H1 (cell line): ENCODE measurements around the gene PTPRE. TPM values are rescaled to one million over a fixed set of nuclear protein-coding genes. Genes with fewer than 3 reads are reported as not detected.

ENCODE experiments used
- CTCF ChIA-PET: fragments of 300-600 bp; sonication (Branson Sonifier 250); formaldehyde crosslinking; loops from one replicate; lab custom pipeline; 2021; ENCODE audit not compliant: partially characterized antibody; lab: Charles Lee
- POLR2A ChIA-PET: fragments of 300-600 bp; sonication (Branson Sonifier 250); formaldehyde crosslinking; loops from one replicate; lab custom pipeline; 2021; ENCODE audit warnings: inconsistent platforms; ENCODE audit not compliant: partially characterized antibody; lab: Charles Lee
- DNase-seq, 2 experiments: peaks; one replicate each; pipeline versions ENCODE4 v3.0.0 to v3.0.0-alpha.2; 2010 to 2022; ENCODE audit warnings: low spot score in 2 of 2, low read depth in 1 of 2, mixed read lengths in 1 of 2
- FAIRE-seq: peaks from 2 replicates; lab custom pipeline; 2011; peaks lifted over from hg19 to GRCh38; lab: Jason Lieb, UNC
- H2AFZ ChIP-seq: 2 replicates; pipeline ENCODE4 v1.8.1; 2012; ENCODE audit warnings: low read length, inconsistent platforms
- H2AK5ac ChIP-seq: 2 replicates; pipeline ENCODE4 v1.6.1; 2013; ENCODE audit warnings: low read depth, low read length
- H2BK120ac ChIP-seq: replicated peaks from 2 replicates; pipeline ENCODE3; 2013; ENCODE audit warnings: low read depth, low read length, inconsistent platforms
- H2BK12ac ChIP-seq: 2 replicates; pipeline ENCODE4 v1.6.1; 2013; ENCODE audit warnings: low read depth, low read length
- H2BK15ac ChIP-seq: 2 replicates; pipeline ENCODE4 v1.6.1; 2013; ENCODE audit warnings: low read length
- H2BK20ac ChIP-seq: 2 replicates; pipeline ENCODE4 v1.6.1; 2013; ENCODE audit warnings: low read length
- H2BK5ac ChIP-seq: 2 replicates; pipeline ENCODE4 v1.6.1; 2013; ENCODE audit warnings: low read depth, low read length
- H3K14ac ChIP-seq: 2 replicates; pipeline ENCODE4 v1.6.1; 2013; ENCODE audit warnings: inconsistent platforms; ENCODE audit not compliant: insufficient read length
- H3K18ac ChIP-seq: 2 replicates; pipeline ENCODE4 v1.6.1; 2013; ENCODE audit warnings: low read length; ENCODE audit errors: extremely low read depth
- H3K23ac ChIP-seq: 2 replicates; pipeline ENCODE4 v1.6.1; 2013; ENCODE audit warnings: inconsistent platforms; ENCODE audit not compliant: insufficient read length
- H3K23me2 ChIP-seq: 2 replicates; pipeline ENCODE4 v1.6.1; 2013; ENCODE audit warnings: low read depth, low read length
- H3K27ac ChIP-seq: 2 replicates; pipeline ENCODE4 v1.6.1; 2011; ENCODE audit warnings: low read depth, low read length, inconsistent platforms
- H3K27me3 ChIP-seq, 4 experiments: replicated peaks in 1 of 4; 1 replicate in 1 of 4; 2 replicates in 3 of 4; pipeline versions ENCODE4 v1.6.1 to v1.8.1; 2011 to 2013; ENCODE audit warnings: low read length in 3 of 4, mild to moderate bottlenecking in 3 of 4, inconsistent platforms in 2 of 4, mixed read lengths in 2 of 4, moderate library complexity in 1 of 4; ENCODE audit not compliant: control insufficient read depth in 3 of 4, insufficient read depth in 3 of 4; ENCODE audit errors: extremely low read depth in 1 of 4
- H3K36me3 ChIP-seq, 4 experiments: 2 replicates each; pipeline versions ENCODE4 v1.6.1 to v1.8.1; 2011 to 2013; ENCODE audit warnings: mild to moderate bottlenecking in 4 of 4, low read length in 3 of 4, moderate library complexity in 2 of 4, control low read depth in 1 of 4, inconsistent platforms in 1 of 4; ENCODE audit not compliant: insufficient read depth in 4 of 4, control insufficient read depth in 2 of 4
- H3K4ac ChIP-seq: replicated peaks from 2 replicates; pipeline ENCODE3; 2013; ENCODE audit warnings: low read length, low read depth, mixed read lengths, inconsistent platforms; ENCODE audit not compliant: insufficient read length
- H3K4me1 ChIP-seq, 4 experiments: replicated peaks in 1 of 4; 1 replicate in 1 of 4; 2 replicates in 3 of 4; pipeline versions ENCODE4 v1.6.1 to v1.8.1; 2011 to 2013; ENCODE audit warnings: low read length in 3 of 4, inconsistent platforms in 2 of 4, mixed read lengths in 1 of 4; ENCODE audit not compliant: insufficient read depth in 4 of 4, control insufficient read depth in 3 of 4
- H3K4me2 ChIP-seq, 2 experiments: 2 replicates each; pipeline versions ENCODE4 v1.6.1 to v1.8.1; 2011 to 2013; ENCODE audit warnings: low read depth in 2 of 2, low read length in 2 of 2, control low read depth in 1 of 2, inconsistent platforms in 1 of 2, mild to moderate bottlenecking in 1 of 2; ENCODE audit not compliant: insufficient read depth in 1 of 2
- H3K4me3 ChIP-seq, 4 experiments: fragments of 200-600, 300-600 bp in 1 of 4; sonication (generic), shearing (Covaris generic), sonication (Bioruptor Twin) in 1 of 4; 2 replicates each; pipeline versions ENCODE4 v1.5.1 to v1.8.1; 2011 to 2016; ENCODE audit warnings: low read length in 4 of 4, low read depth in 3 of 4, control low read depth in 2 of 4, inconsistent platforms in 2 of 4, mild to moderate bottlenecking in 2 of 4, mixed read lengths in 1 of 4, moderate library complexity in 1 of 4; ENCODE audit not compliant: insufficient read depth in 2 of 4; ENCODE audit errors: extremely low read depth in 1 of 4
- H3K56ac ChIP-seq: replicated peaks from 2 replicates; pipeline ENCODE3; 2013; ENCODE audit warnings: low read depth, mild to moderate bottlenecking, mixed read lengths, low read length, inconsistent platforms; ENCODE audit not compliant: insufficient read length
- H3K79me1 ChIP-seq: 2 replicates; pipeline ENCODE4 v1.6.1; 2013; ENCODE audit warnings: low read depth, low read length, control low read depth
- H3K79me2 ChIP-seq, 2 experiments: 2 replicates each; pipeline versions ENCODE4 v1.6.1 to v1.8.1; 2012 to 2013; ENCODE audit warnings: low read length in 2 of 2, mild to moderate bottlenecking in 2 of 2, inconsistent platforms in 1 of 2; ENCODE audit not compliant: insufficient read depth in 2 of 2, control insufficient read depth in 1 of 2
- H3K9ac ChIP-seq, 4 experiments: replicated peaks in 1 of 4; 1 replicate in 1 of 4; 2 replicates in 3 of 4; pipeline versions ENCODE4 v1.6.1 to v1.8.1; 2011 to 2013; ENCODE audit warnings: low read depth in 3 of 4, low read length in 3 of 4, control low read depth in 2 of 4, mild to moderate bottlenecking in 2 of 4, moderate library complexity in 2 of 4, inconsistent platforms in 1 of 4; ENCODE audit errors: extremely low read depth in 1 of 4
- H3K9me3 ChIP-seq, 2 experiments: 2 replicates each; pipeline versions ENCODE4 v1.6.1 to v1.8.1; 2012 to 2013; ENCODE audit warnings: mild to moderate bottlenecking in 2 of 2, moderate library complexity in 2 of 2, control low read depth in 1 of 2, inconsistent platforms in 1 of 2, low read depth in 1 of 2, low read length in 1 of 2, mixed read lengths in 1 of 2; ENCODE audit not compliant: insufficient read depth in 2 of 2
- H4K20me1 ChIP-seq, 2 experiments: replicated peaks in 1 of 2; 2 replicates each; pipeline versions ENCODE3 to v1.8.1; 2011 to 2013; ENCODE audit warnings: inconsistent platforms in 2 of 2, low read length in 2 of 2, mild to moderate bottlenecking in 1 of 2; ENCODE audit not compliant: insufficient read depth in 2 of 2, control insufficient read depth in 1 of 2
- H4K5ac ChIP-seq: 2 replicates; pipeline ENCODE4 v1.6.1; 2013; ENCODE audit warnings: low read length, low read depth, mixed read lengths, inconsistent platforms; ENCODE audit not compliant: insufficient read length
- H4K8ac ChIP-seq: 2 replicates; pipeline ENCODE4 v1.8.0; 2013; ENCODE audit warnings: mild to moderate bottlenecking, moderate library complexity, low read length, inconsistent platforms; ENCODE audit not compliant: insufficient read depth; ENCODE audit errors: extremely low read depth
- H4K91ac ChIP-seq: replicated peaks from 2 replicates; pipeline ENCODE3; 2013; ENCODE audit warnings: low read length, mixed read lengths, inconsistent platforms; ENCODE audit not compliant: insufficient read length
- BACH1 ChIP-seq: IDR thresholded peaks from 2 replicates; pipeline ENCODE4 v1.6.1; 2012; ENCODE audit warnings: low read length, improper control_type of control experiment
- CTBP2 ChIP-seq: IDR thresholded peaks from 2 replicates; pipeline ENCODE4 v1.7.0; 2011; ENCODE audit warnings: borderline replicate concordance, mild to moderate bottlenecking, moderate library complexity, mixed read lengths, low read length; ENCODE audit not compliant: insufficient read depth, insufficient read length
- E2F6 ChIP-seq: IDR thresholded peaks from 2 replicates; pipeline ENCODE4 v1.6.1; 2012; ENCODE audit warnings: inconsistent platforms
- RFX5 ChIP-seq: IDR thresholded peaks from 2 replicates; pipeline ENCODE4 v1.6.1; 2011; ENCODE audit warnings: low read depth, low read length, improper control_type of control experiment, borderline replicate concordance
- SP2 ChIP-seq: IDR thresholded peaks from 2 replicates; pipeline ENCODE4 v1.6.1; 2012; ENCODE audit warnings: mild to moderate bottlenecking, low read length, inconsistent platforms
- WGBS, 2 experiments: shearing (Covaris generic) in 1 of 2; methylation state at CpG; one replicate each; pipeline versions ENCODE4 v1.1.6 to v1.1.7; 2013 to 2015; ENCODE audit warnings: low lambda C conversion rate in 2 of 2, mixed read lengths in 2 of 2, inconsistent platforms in 1 of 2, low coverage in 1 of 2, missing lambda C conversion rate in 1 of 2; ENCODE audit not compliant: insufficient replicate concordance in 2 of 2, insufficient coverage in 1 of 2, insufficient read length in 1 of 2; ENCODE audit errors: extremely low coverage in 1 of 2, missing lambda C conversion rate in 1 of 2; 5-methylcytosine and 5-hydroxymethylcytosine counted together
- polyA plus RNA-seq, 7 experiments: library from polyadenylated mRNA; depleted of rRNA in 3 of 7; stranded (reverse) in 5 of 7; unstranded in 2 of 7; fragments of >200 nt in 5 of 7; fragments of 200-250 nt in 2 of 7; gene quantifications; 1 replicate in 5 of 7; 2 replicates in 1 of 7; 4 replicates in 1 of 7; pipeline versions ENCODE4 v1.2.1 to v1.2.3, GENCODE V29; 2011 to 2013; ENCODE audit warnings: missing spikeins in 2 of 7, mixed read lengths in 2 of 7
- total RNA-seq: library from RNA; stranded (reverse); fragmentation: NEBNext Ultra II Directional; extraction: Animal tissue kit (Norgen Biotek cat#: 25700); gene quantifications from 2 replicates; pipeline ENCODE4 v1.2.1, GENCODE V29; 2021
- TF ChIP-seq, protein P1 (sequence below), 3 experiments: IDR thresholded peaks; 1 replicate in 2 of 3; 2 replicates in 1 of 3; pipeline versions ENCODE4 v1.5.1 to v1.6.1; 2011; ENCODE audit warnings: low read length in 3 of 3, mild to moderate bottlenecking in 3 of 3, inconsistent platforms in 2 of 3, low read depth in 1 of 3, moderate library complexity in 1 of 3; ENCODE audit not compliant: insufficient read depth in 1 of 3; ENCODE audit errors: control extremely low read depth in 1 of 3
- TF ChIP-seq, protein P2 (sequence below): IDR thresholded peaks from 2 replicates; pipeline ENCODE4 v1.6.1; 2011; ENCODE audit warnings: low read length, improper control_type of control experiment

The PTPRE gene
- total and polyA plus RNA-seq, 2 of the 8 experiments (the other 6 are each of a cell fraction or from before 2014, with no cell fraction given), result 0.33 to 0.54 TPM

GRCh38 chr10:128046156-128046952, 139.5 kb downstream of the PTPRE start:
- 88% methylated on average over 20 of the region's 23 CpGs; no CpG with 5 or more reads in 1 of the 2 experiments for WGBS, 2 experiments
- CTCF ChIA-PET, result interaction anchor here (0.5 to 4.6 kb wide), 7 partner anchors 11 to 140 kb away, joined by 3 to 57 read pairs (median 11); partner anchors contain the start of gene PTPRE
- no peak overlapping the region for H2BK5ac ChIP-seq
- H3K4me2 ChIP-seq, result no peak overlapping the region
- no peaks in the 10 kb centered on the region for H3K27me3 ChIP-seq
- no peak overlapping the region for H3K23ac ChIP-seq
- no peaks in the 10 kb centered on the region for H3K79me2 ChIP-seq
- no peaks in the 10 kb centered on the region for H3K79me1 ChIP-seq
- H4K8ac ChIP-seq, result no peak overlapping the region; the same call in 1 of the 2 replicates
- no peak overlapping the region for H3K9ac ChIP-seq
- FAIRE-seq (no peak), DNase-seq (no peak)
- H2AFZ ChIP-seq, result no peak overlapping the region
- no peak overlapping the region for H3K14ac ChIP-seq
- H3K27ac ChIP-seq, result no peak overlapping the region
- no peak overlapping the region for H2BK15ac ChIP-seq
- no peak overlapping the region for H4K91ac ChIP-seq
- no peak overlapping the region for H2BK120ac ChIP-seq
- no peak overlapping the region for H3K4me3 ChIP-seq
- POLR2A ChIA-PET, result interaction anchor here (1.0 to 1.2 kb wide), 2 partner anchors 10 to 17 kb away, joined by 3 read pairs; no protein-coding TSS in a partner anchor
- H3K56ac ChIP-seq, result no peak overlapping the region
- no peak overlapping the region for H3K4ac ChIP-seq
- peaks cover 0 to 2% (median 0%) of the 10 kb centered on the region in 4 experiments; a peak in 2 of 7 replicates for H3K4me1 ChIP-seq
- no peak overlapping the region for H4K5ac ChIP-seq
- no peak overlapping the region for H2AK5ac ChIP-seq
- H2BK20ac ChIP-seq, result no peak overlapping the region
- peaks cover 4% of the 10 kb centered on the region; the same call in 1 of the 2 replicates for H3K23me2 ChIP-seq
- H4K20me1 ChIP-seq, result no peaks in the 10 kb centered on the region
- no peak overlapping the region for H2BK12ac ChIP-seq
- no peaks in the 10 kb centered on the region for H3K36me3 ChIP-seq
- H3K9me3 ChIP-seq, result no peaks in the 10 kb centered on the region
- H3K18ac ChIP-seq, result peak overlapping the region; percentile 71; the same call in 1 of the 2 replicates
- TF ChIP-seq, protein P1, sequence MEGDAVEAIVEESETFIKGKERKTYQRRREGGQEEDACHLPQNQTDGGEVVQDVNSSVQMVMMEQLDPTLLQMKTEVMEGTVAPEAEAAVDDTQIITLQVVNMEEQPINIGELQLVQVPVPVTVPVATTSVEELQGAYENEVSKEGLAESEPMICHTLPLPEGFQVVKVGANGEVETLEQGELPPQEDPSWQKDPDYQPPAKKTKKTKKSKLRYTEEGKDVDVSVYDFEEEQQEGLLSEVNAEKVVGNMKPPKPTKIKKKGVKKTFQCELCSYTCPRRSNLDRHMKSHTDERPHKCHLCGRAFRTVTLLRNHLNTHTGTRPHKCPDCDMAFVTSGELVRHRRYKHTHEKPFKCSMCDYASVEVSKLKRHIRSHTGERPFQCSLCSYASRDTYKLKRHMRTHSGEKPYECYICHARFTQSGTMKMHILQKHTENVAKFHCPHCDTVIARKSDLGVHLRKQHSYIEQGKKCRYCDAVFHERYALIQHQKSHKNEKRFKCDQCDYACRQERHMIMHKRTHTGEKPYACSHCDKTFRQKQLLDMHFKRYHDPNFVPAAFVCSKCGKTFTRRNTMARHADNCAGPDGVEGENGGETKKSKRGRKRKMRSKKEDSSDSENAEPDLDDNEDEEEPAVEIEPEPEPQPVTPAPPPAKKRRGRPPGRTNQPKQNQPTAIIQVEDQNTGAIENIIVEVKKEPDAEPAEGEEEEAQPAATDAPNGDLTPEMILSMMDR (IDR thresholded peaks at IDR 0.05; ENCODE audit: control extremely low read depth in 1 of 3, insufficient read depth in 1 of 3, low read depth in 1 of 3, low read length in 3 of 3), result no peak
- no peak for TF ChIP-seq RFX5
- TF ChIP-seq, protein P2, sequence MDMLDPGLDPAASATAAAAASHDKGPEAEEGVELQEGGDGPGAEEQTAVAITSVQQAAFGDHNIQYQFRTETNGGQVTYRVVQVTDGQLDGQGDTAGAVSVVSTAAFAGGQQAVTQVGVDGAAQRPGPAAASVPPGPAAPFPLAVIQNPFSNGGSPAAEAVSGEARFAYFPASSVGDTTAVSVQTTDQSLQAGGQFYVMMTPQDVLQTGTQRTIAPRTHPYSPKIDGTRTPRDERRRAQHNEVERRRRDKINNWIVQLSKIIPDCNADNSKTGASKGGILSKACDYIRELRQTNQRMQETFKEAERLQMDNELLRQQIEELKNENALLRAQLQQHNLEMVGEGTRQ, result no peak
- TF ChIP-seq E2F6, result no peak
- no peak for TF ChIP-seq SP2
- no peak for TF ChIP-seq BACH1
- TF ChIP-seq CTBP2, result no peak
